SK-N-MC (cell line): ENCODE measurements around the gene ARRB1.

Experiments
- DNase-seq: peaks from one replicate; pipeline ENCODE4 v3.0.0-alpha.2; 2011; ENCODE audit warnings: low read depth, low spot score
- H3K27ac ChIP-seq: fragments of 200-600 bp; sonication (generic); 2 replicates; pipeline ENCODE4 v1.5.1; 2016; ENCODE audit warnings: mixed run types
- H3K36me3 ChIP-seq: fragments of 200-600 bp; sonication (generic); 2 replicates; pipeline ENCODE4 v1.6.1; 2017; ENCODE audit warnings: antibody characterized with exemption, low read length, mixed read lengths; ENCODE audit not compliant: insufficient read depth
- H3K4me3 ChIP-seq: fragments of 200-600 bp; sonication (generic); 2 replicates; pipeline ENCODE4 v1.5.1; 2016
- H3K9ac ChIP-seq: fragments of 200-600 bp; sonication (generic); 2 replicates; pipeline ENCODE4 v1.8.0; 2017; ENCODE audit warnings: mixed run types, mixed read lengths; ENCODE audit not compliant: insufficient read length
- H3K9me3 ChIP-seq: fragments of 200-600 bp; sonication (generic); 2 replicates; pipeline ENCODE4 v1.6.1; 2017; ENCODE audit warnings: low read depth, mild to moderate bottlenecking, antibody characterized with exemption, low read length, moderate library complexity, mixed read lengths
- EZH2 ChIP-seq: fragments of 200-600 bp; sonication (generic); IDR thresholded peaks from one replicate; pipeline ENCODE4 v1.6.1; 2017; ENCODE audit warnings: antibody characterized with exemption
- FOXP2 ChIP-seq: optimal IDR thresholded peaks from 2 replicates; pipeline ENCODE3; 2011; ENCODE audit warnings: mild to moderate bottlenecking, moderate library complexity; ENCODE audit not compliant: insufficient read depth; ENCODE audit errors: extremely low read length, control extremely low read depth
- POLR2AphosphoS5 ChIP-seq: IDR thresholded peaks from 2 replicates; pipeline ENCODE4 v1.6.1; 2012; ENCODE audit warnings: mild to moderate bottlenecking, low read depth, low read length, borderline replicate concordance

ARRB1 gene

GRCh38 chr11:75230621-75231020 is 120.8 kb downstream of the ARRB1 start:
- no peak overlapping the region for H3K9ac ChIP-seq
- H3K27ac ChIP-seq, result no peak overlapping the region
- H3K4me3 ChIP-seq, result no peak overlapping the region
- no peak for TF ChIP-seq EZH2
- no peak for TF ChIP-seq POLR2AphosphoS5
- no peak for TF ChIP-seq FOXP2
- DNase-seq, result no peak
- no peaks in the 10 kb centered on the region for H3K36me3 ChIP-seq
- no peaks in the 10 kb centered on the region for H3K9me3 ChIP-seq

GRCh38 chr11:75229466-75229865 is 122.0 kb downstream of the ARRB1 start:
- no peak for TF ChIP-seq EZH2
- no peak for TF ChIP-seq FOXP2
- no peak for TF ChIP-seq POLR2AphosphoS5
- Histone ChIP-seq H3K9ac (no peak overlapping the region), H3K36me3 (no peaks in the 10 kb centered on the region), H3K9me3 (no peaks in the 10 kb centered on the region), H3K4me3 (no peak overlapping the region), H3K27ac (no peak overlapping the region)
- DNase-seq, result no peak

GRCh38 chr11:75225794-75226193 is 125.7 kb downstream of the ARRB1 start:
- Histone ChIP-seq H3K36me3 (no peaks in the 10 kb centered on the region), H3K9me3 (no peaks in the 10 kb centered on the region), H3K4me3 (no peak overlapping the region), H3K9ac (no peak overlapping the region), H3K27ac (no peak overlapping the region)
- DNase-seq, result no peak
- no peak for TF ChIP-seq FOXP2
- TF ChIP-seq POLR2AphosphoS5, result no peak
- no peak for TF ChIP-seq EZH2

DNA sequence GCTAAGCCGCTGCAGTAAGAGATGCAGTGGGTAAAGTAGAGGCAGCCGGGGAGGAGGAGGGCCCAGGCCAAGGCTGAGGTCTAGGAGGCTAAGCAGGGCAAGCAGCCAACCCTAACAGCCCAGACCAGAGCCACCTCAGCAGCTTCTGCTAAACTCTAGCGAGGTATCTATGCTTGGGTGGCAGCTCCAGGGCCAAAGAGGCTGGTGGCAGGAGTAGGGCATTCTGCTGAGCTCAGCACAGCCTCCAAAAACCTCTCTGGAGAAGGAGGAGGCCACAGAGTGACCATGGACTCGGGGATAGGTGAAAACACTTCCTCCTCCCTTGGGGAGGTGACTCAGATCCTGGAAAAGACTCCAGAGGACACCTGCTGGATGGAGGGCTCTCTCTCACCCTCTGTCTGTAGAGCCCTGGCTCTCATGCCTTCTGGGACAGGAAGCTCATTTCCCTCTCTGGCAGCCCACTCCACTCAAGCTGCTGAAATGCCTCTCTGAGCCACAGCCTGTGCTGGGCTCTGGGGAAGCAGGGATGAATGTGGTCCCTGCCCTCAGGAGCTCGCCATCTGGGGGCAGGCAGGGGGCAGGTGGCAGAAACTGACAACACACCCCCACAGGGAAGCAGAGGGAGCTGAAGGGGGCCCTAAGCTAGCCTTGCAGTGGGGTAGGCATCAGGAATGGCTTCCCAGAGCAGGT is 127.4 kb downstream of the ARRB1 start:
- H3K9ac ChIP-seq, result no peak overlapping the region
- H3K27ac ChIP-seq, result no peak overlapping the region
- no peak for TF ChIP-seq POLR2AphosphoS5
- TF ChIP-seq FOXP2, result no peak
- no peak for TF ChIP-seq EZH2
- no peaks in the 10 kb centered on the region for H3K9me3 ChIP-seq
- DNase-seq, result no peak
- no peak overlapping the region for H3K4me3 ChIP-seq
- H3K36me3 ChIP-seq, result no peaks in the 10 kb centered on the region

DNA sequence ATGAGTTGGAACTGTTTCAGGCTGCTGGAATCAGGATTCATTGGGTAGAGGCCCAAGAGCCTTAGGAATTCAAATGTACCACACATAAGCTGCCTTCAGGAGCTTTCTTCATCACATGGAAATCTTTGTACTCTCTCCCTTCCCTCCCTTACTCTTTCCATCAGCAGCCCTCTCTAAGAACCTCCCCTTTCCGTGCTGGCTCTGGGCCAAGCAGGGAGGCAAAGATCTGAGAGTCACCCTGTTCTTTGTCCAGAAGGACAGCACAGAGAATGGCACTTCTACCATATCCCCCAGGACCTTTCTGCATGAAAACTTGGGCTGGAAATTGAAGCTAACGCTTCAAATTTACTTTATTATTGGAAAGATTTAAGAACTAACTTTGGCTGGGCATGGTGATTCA is 131.6 kb downstream of the ARRB1 start:
- H3K4me3 ChIP-seq, result no peak overlapping the region
- H3K9ac ChIP-seq, result no peak overlapping the region
- H3K36me3 ChIP-seq, result no peaks in the 10 kb centered on the region
- TF ChIP-seq POLR2AphosphoS5 (no peak), EZH2 (no peak), FOXP2 (no peak)
- no peak for DNase-seq
- no peak overlapping the region for H3K27ac ChIP-seq
- no peaks in the 10 kb centered on the region for H3K9me3 ChIP-seq

DNA sequence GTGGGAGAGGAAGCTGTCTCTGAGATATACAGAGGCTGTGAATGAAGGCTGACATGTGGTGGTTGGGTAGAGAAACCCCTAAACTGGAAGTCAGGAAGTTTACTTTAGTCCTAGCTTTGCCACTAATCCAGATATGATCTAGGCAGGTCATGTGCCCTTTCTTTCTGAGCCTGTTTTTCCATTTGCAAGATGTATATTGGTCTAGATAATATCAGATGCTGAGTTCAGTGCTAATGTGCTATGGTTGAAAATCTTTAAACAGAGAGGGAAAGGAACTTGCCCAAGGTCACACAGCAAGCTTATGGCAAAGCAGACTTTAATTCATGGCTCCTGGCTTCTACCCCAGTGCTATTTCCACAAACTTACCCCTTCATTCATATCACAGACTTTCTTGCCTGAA is 136.6 kb downstream of the ARRB1 start:
- Histone ChIP-seq H3K36me3 (no peaks in the 10 kb centered on the region), H3K9ac (no peak overlapping the region)
- TF ChIP-seq POLR2AphosphoS5 (no peak), FOXP2 (no peak), EZH2 (no peak)

DNA sequence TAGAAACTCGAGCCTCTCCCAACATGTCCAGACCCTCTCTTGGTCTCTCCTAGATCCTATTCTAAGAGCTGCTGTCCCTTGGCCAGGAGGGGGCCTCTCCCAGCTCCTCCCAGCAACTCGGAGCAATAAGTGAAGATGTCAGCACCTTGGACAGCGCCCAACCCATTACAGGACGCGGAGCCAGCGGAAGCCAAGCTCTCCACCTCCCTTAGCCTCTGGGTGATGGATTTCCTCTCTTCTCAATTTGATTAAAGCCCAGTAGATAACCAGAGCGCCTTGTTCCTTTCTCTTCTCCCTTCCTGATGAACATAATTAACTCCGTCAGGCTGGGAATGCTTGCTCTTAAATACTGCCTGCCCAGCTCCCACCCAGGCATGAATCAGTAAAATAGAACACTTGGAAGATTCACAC is 137.0 kb downstream of the ARRB1 start:
- no peak for TF ChIP-seq FOXP2
- no peak for TF ChIP-seq EZH2
- TF ChIP-seq POLR2AphosphoS5, result no peak
- DNase-seq, result peak; percentile 44
- Histone ChIP-seq H3K9me3 (no peaks in the 10 kb centered on the region), H3K36me3 (no peaks in the 10 kb centered on the region), H3K9ac (no peak overlapping the region), H3K27ac (no peak overlapping the region), H3K4me3 (no peak overlapping the region)

More for the DNA sequence above, 136.6 kb downstream of the ARRB1 start:
- Histone ChIP-seq H3K9me3 (no peaks in the 10 kb centered on the region), H3K4me3 (no peak overlapping the region), H3K27ac (no peak overlapping the region)
- DNase-seq, result no peak
